GM12801 (cell line): ENCODE results near the gene GDF2.

Experiments used
- CTCF ChIP-seq: IDR thresholded peaks from one replicate; pipeline ENCODE4 v1.5.1; 2011; ENCODE audit warnings: control low read depth; ENCODE audit not compliant: insufficient read length; ENCODE audit errors: extremely low read depth

The GDF2 gene

GRCh38 chr10:47300429-47300931, 21.8 kb upstream of the GDF2 start:
- TF ChIP-seq CTCF, result no peak

GRCh38 chr10:47301833-47302232, 20.4 kb upstream of the GDF2 start:
- TF ChIP-seq CTCF, result no peak

GRCh38 chr10:47303105-47303504, 19.1 kb upstream of the GDF2 start:
- no peak for TF ChIP-seq CTCF

GRCh38 chr10:47303866-47304265, 18.4 kb upstream of the GDF2 start:
- TF ChIP-seq CTCF, result no peak

GRCh38 chr10:47305566-47305965, 16.7 kb upstream of the GDF2 start:
- no peak for TF ChIP-seq CTCF

GRCh38 chr10:47306387-47307210, 15.7 kb upstream of the GDF2 start:
- TF ChIP-seq CTCF, result no peak

GRCh38 chr10:47307381-47307780, 14.9 kb upstream of the GDF2 start:
- no peak for TF ChIP-seq CTCF
